ENCODE data around the gene KCNJ11. TPM values are rescaled to one million over a fixed set of nuclear protein-coding genes. Genes with fewer than 3 reads are reported as not detected.
A peak's percentile ranks its signal among the peaks of the same experiment; 100 is the strongest.

The KCNJ11 gene
- total and polyA plus RNA-seq, 10 of the 15 experiments (the other 5 are each of a cell fraction or from before 2014, with no cell fraction given): 0.06 to 0.56 (median 0.21) TPM; not detected in 6

- FAIRE-seq (no peak), ATAC-seq (no peak), DNase-seq (ENCODE audit: low read depth, low spot score) (no peak)
- ChIA-PET CTCF (interaction anchor here (0.7 to 0.9 kb wide), 2 partner anchors 8 to 115 kb away, joined by 3 to 4 read pairs; no protein-coding TSS in a partner anchor), RAD21 (ENCODE audit: unreplicated experiment) (no interaction called here), POLR2A (no interaction called here), SMC1A (ENCODE audit: uncharacterized antibody, unreplicated experiment) (no interaction called here)
- no TSS peak for BruUV-seq (replicated peaks)
- H4K20me1 ChIP-seq (ENCODE audit: control insufficient read depth, insufficient read depth): no peaks in the 10 kb centered on the region
- no peaks in the 10 kb centered on the region for H3K36me3 ChIP-seq (ENCODE audit: control insufficient read depth in 2 of 2, insufficient read depth in 2 of 2, low read length in 1 of 2)
- intact Hi-C loops (cut with micrococcal nuclease; ENCODE audit: unreplicated experiment): no loop called here
- no peak overlapping the region for H3K27ac ChIP-seq (ENCODE audit: control insufficient read depth, insufficient read depth)
- WGBS (ENCODE audit: insufficient coverage, insufficient replicate concordance, low lambda C conversion rate, missing lambda C conversion rate): 59% methylated on average over 10 of the region's 10 CpGs
- peak overlapping the region; percentile 34; the same call in 1 of the 2 replicates for H2AFZ ChIP-seq (ENCODE audit: control insufficient read depth, low read depth, low read length)
- no peak overlapping the region; the same call in 1 of the 2 replicates for H3K4me2 ChIP-seq (ENCODE audit: control insufficient read depth, insufficient read depth)
- H3K4me1 ChIP-seq (ENCODE audit: control insufficient read depth, insufficient read depth, low read length): no peaks in the 10 kb centered on the region
- no peaks in the 10 kb centered on the region for H3K79me2 ChIP-seq (ENCODE audit: control insufficient read depth, insufficient read depth, low read length)
- H3K9ac ChIP-seq (ENCODE audit: control insufficient read depth, insufficient read depth, low read length): no peak overlapping the region
- H3K9me3 ChIP-seq (replicated peaks; ENCODE audit: control insufficient read depth, insufficient read depth, low read length): no peaks in the 10 kb centered on the region
- H3K4me3 ChIP-seq: no peak overlapping the region
- H3K27me3 ChIP-seq (replicated peaks in 1 of 2; ENCODE audit: control insufficient read depth in 2 of 2, insufficient read depth in 2 of 2, low read length in 1 of 2): peaks cover 0 to 2% of the 10 kb centered on the region in 2 experiments; a peak in 2 of 4 replicates
- in situ Hi-C loops (cut with MboI): loop anchor here (10.0 kb wide), 1 partner anchor 115 kb away; no protein-coding TSS in a partner anchor
- no peak for TF ChIP-seq CBFB (IDR thresholded peaks at IDR 0.05; ENCODE audit: low read depth)
- TF ChIP-seq, protein P1, sequence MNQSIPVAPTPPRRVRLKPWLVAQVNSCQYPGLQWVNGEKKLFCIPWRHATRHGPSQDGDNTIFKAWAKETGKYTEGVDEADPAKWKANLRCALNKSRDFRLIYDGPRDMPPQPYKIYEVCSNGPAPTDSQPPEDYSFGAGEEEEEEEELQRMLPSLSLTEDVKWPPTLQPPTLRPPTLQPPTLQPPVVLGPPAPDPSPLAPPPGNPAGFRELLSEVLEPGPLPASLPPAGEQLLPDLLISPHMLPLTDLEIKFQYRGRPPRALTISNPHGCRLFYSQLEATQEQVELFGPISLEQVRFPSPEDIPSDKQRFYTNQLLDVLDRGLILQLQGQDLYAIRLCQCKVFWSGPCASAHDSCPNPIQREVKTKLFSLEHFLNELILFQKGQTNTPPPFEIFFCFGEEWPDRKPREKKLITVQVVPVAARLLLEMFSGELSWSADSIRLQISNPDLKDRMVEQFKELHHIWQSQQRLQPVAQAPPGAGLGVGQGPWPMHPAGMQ (IDR thresholded peaks at IDR 0.05; ENCODE audit: borderline replicate concordance): no peak
- no peak for TF ChIP-seq ZNF274 (IDR thresholded peaks at IDR 0.05; ENCODE audit: insufficient read depth, insufficient read length)
- TF ChIP-seq, protein P2, sequence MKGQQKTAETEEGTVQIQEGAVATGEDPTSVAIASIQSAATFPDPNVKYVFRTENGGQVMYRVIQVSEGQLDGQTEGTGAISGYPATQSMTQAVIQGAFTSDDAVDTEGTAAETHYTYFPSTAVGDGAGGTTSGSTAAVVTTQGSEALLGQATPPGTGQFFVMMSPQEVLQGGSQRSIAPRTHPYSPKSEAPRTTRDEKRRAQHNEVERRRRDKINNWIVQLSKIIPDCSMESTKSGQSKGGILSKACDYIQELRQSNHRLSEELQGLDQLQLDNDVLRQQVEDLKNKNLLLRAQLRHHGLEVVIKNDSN (IDR thresholded peaks at IDR 0.05; ENCODE audit: borderline replicate concordance, extremely low read length, insufficient read depth, low read depth, low read length): no peak
- no peak for TF ChIP-seq SREBF1 (IDR thresholded peaks at IDR 0.05; ENCODE audit: low read length)
- TF ChIP-seq CEBPZ (IDR thresholded peaks at IDR 0.05; ENCODE audit: low read depth, low read length): no peak
- TF ChIP-seq ASH2L (IDR thresholded peaks at IDR 0.05; ENCODE audit: borderline replicate concordance, low read depth): no peak
- TF ChIP-seq HDGF (IDR thresholded peaks at IDR 0.05): no peak
- TF ChIP-seq, protein P3, sequence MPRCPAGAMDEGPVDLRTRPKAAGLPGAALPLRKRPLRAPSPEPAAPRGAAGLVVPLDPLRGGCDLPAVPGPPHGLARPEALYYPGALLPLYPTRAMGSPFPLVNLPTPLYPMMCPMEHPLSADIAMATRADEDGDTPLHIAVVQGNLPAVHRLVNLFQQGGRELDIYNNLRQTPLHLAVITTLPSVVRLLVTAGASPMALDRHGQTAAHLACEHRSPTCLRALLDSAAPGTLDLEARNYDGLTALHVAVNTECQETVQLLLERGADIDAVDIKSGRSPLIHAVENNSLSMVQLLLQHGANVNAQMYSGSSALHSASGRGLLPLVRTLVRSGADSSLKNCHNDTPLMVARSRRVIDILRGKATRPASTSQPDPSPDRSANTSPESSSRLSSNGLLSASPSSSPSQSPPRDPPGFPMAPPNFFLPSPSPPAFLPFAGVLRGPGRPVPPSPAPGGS (IDR thresholded peaks at IDR 0.05; ENCODE audit: borderline replicate concordance, insufficient read depth, low read depth, low read length, poor library complexity, severe bottlenecking): no peak
- TF ChIP-seq, protein P4, sequence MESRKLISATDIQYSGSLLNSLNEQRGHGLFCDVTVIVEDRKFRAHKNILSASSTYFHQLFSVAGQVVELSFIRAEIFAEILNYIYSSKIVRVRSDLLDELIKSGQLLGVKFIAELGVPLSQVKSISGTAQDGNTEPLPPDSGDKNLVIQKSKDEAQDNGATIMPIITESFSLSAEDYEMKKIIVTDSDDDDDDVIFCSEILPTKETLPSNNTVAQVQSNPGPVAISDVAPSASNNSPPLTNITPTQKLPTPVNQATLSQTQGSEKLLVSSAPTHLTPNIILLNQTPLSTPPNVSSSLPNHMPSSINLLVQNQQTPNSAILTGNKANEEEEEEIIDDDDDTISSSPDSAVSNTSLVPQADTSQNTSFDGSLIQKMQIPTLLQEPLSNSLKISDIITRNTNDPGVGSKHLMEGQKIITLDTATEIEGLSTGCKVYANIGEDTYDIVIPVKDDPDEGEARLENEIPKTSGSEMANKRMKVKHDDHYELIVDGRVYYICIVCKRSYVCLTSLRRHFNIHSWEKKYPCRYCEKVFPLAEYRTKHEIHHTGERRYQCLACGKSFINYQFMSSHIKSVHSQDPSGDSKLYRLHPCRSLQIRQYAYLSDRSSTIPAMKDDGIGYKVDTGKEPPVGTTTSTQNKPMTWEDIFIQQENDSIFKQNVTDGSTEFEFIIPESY (IDR thresholded peaks at IDR 0.05): no peak
- TF ChIP-seq NFIC (IDR thresholded peaks at IDR 0.05; ENCODE audit: low read depth, low read length): no peak
- TF ChIP-seq EGR1 (IDR thresholded peaks at IDR 0.05; ENCODE audit: borderline replicate concordance in 1 of 2, low read depth in 2 of 2, low read length in 2 of 2): no peak
- no peak for TF ChIP-seq CEBPB (IDR thresholded peaks at IDR 0.05; ENCODE audit: borderline replicate concordance in 1 of 2, low read depth in 2 of 2, low read length in 2 of 2)
- no peak for TF ChIP-seq ZNF207 (IDR thresholded peaks at IDR 0.05; ENCODE audit: borderline replicate concordance)
Measured at GRCh38 chr11:17389957-17390649, 1.6 kb upstream of the KCNJ11 start.
